Testis (tissue), 2 donors: ENCODE measurements around the gene TEX26.

Experiments
- CTCF ChIP-seq, 3 experiments: fragments of 450-650 bp in 2 of 3; fragments of 200-600 bp in 1 of 3; sonication (generic) in 1 of 3; IDR thresholded peaks; one replicate each; pipeline ENCODE4 v1.5.1; 2016 to 2019; ENCODE audit warnings: antibody characterized with exemption in 3 of 3, mild to moderate bottlenecking in 2 of 3, moderate library complexity in 1 of 3
- POLR2A ChIP-seq: fragments of 450-650 bp; IDR thresholded peaks from one replicate; pipeline ENCODE4 v1.6.1; 2017; ENCODE audit warnings: antibody characterized with exemption, mild to moderate bottlenecking, moderate library complexity

GRCh38 chr13:30916991-30917390 lies 15.5 kb upstream of the TEX26 start:
- no peak for TF ChIP-seq CTCF (IDR thresholded peaks at IDR 0.05)
- TF ChIP-seq POLR2A: no peak
